UCSD-AML1 (cell line): Measurements from ENCODE around the gene MYBL2.

Source experiments
- DNase-seq: peaks from one replicate; lab custom pipeline; 2025; ENCODE audit not compliant: unreplicated experiment; lab: John Stamatoyannopoulos, UW

MYBL2 gene

GRCh38 chr20:43721429-43722152 lies 54.7 kb downstream of the MYBL2 start:
- no peak for DNase-seq

DNA sequence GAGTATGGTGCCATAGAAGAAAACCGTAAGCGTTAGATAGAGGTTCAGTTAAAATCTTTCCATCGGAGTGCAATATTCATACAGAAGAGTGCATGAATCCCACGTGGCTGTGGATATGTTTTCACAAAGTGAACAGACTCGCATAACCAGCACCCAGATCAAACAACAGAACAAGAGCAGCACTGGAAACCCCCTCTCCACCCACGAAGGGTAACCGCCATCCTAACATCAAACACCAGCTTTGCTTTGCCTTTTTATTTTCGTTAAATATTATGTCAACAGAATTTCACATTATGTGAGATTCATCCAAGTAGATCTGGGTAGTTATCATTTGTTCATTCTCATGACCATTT lies 55.2 kb downstream of the MYBL2 start:
- no peak for DNase-seq

DNA sequence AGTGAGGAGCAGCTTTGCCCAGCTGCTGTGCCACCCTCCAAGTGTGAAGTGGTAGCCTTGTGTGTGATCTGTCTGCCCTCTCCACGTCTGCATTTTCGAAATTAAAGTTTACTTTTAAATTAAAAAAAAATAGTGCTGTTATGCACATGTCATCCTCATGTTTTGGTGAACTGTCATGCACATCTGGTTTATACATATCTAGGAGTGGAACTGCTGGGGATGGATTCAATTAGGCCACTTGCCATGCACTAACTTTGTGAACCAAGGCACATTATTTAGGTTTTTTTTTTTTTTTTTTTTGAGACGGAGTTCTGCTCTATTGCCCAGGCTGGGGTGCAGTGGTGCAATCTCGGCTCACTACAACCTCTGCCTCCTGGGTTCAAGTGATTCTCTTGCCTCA lies 56.3 kb downstream of the MYBL2 start:
- DNase-seq, result no peak

DNA sequence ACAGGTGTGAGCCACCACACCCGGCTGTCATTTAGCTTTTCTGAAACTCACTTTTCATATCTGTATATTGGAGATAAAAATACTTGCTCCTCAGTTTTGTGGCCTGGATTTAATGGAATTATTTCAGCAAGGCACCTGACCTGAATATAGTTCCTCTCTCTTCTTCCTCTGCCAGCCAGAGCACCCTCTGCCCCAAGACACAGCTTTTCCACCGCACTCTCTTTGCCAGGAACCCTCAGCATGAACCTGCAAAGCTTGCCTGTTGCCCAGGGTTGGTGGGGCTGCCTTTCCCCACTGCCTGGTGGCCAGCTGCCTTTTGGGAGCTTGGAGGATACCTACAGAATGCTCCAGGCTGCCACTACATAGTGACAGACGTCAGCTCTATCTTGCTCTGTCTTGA lies 56.8 kb downstream of the MYBL2 start:
- DNase-seq, result no peak

DNA sequence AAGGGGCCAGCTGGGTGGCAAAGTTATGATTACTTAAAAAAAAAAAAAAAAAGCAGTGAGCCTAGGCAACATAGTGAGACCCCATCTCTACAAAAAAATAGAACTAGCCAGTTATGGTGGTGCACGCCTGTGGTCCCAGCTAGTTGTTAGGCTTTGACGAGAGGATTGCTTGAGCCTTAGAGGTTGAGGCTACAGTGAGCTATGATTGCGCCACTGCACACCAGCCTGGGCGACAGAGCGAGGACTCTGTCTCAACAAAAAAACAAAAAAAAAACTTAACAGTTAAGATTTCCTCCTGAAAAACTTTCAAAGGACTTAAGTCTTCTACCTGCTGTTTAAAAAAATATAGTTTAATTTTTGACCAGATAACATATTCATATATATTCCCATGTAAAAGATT lies 57.5 kb downstream of the MYBL2 start:
- no peak for DNase-seq

DNA sequence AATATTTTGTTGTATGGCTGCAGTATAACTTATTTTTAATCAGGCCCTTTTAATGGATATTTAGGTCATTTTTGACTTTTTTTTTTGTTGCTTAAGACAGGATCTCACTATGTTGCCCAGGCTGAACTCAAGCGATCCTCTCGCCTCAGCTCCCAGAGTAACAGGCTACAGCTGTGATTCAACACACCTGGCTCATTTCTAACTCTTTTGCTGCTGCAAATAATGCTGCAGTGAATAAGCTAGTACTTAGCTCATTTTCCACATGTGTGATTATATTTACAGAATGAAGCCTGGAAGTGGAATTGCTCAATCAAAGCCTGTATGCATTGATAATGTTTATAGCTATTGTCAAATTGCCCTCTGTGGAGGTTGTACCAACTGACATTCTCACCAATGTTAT lies 58.8 kb downstream of the MYBL2 start:
- no peak for DNase-seq

DNA sequence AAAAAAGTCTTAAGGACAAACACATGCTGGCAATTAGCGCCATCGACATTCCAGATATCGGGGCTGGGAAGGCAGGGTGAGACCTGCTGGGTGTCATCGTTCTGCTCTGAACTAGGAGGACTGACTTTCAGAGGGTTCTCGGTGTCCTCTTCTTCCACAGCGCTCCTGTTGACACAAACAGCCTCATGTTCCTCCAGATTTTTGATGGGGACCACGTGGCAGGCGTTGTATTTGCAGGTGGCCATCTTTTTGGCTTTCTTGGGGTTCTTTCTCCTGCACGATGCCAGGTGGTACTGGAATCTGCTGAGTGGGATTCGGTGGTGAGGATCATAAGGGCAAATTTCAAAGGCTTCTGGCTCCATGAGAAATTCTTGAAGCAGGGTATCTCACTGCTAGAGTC lies 59.4 kb downstream of the MYBL2 start:
- no peak for DNase-seq

DNA sequence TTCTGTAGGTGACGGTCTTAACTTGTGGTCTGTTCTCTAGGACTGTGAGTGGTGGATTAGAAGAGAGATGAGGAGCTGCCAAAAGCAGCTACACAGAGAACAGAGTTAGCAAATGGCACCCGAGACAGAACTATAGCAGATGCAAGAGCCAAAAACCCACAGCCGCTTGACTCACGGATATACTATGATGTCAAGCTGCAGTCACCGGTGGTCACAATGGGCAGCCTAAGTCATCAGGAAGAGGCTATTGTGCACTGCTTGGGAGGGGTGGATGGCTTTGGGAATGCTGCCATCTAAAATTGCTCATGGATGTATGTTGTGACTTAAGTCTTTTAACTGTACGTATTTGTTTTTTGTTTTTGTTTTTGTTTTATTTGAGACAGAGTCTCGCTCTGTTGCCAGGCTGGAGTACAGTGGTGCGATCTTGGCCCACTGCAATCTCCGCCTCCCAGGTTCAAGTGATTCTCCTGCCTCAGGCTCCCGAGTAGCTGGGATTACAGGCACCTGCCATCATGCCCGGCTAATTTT lies 60.0 kb downstream of the MYBL2 start, which contains the start of gene GTSF1L:
TSS of gene GTSF1L (minus strand) at position 192 of the 528 bp plus-strand sequence. CDS start 308 bp downstream, outside the sequence.
- no peak for DNase-seq

DNA sequence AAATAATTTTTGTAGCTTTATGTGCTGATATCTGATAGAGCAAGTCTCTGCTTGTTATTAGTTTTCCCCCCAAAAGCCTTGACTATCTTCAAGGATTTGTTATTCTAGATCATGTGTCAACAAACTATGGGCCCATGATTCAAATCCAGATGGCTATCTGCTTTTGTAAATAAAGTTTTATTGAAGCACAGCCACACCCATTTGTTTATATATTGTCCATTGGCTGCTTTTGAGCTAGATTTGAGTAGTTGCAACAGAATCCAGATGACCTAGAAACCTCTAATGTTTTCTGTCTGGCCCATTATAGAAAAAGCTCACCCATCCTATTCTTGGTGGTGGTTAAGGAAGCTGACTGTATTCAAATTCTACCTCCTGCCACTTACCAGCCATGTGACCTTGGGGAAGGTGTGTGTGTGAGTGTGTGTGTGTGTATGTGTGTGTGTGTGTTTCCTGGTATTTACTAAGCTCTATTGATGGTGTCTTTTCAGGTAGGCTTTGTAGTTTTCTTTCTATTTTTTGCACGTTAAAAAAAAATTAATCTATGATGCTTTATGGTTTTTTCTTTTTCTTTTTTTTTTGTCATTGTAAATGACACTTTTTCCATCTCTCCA lies 61.2 kb downstream of the MYBL2 start:
- DNase-seq, result no peak

GRCh38 chr20:43728686-43729255 lies 61.9 kb downstream of the MYBL2 start:
- DNase-seq, result peak; percentile 28

DNA sequence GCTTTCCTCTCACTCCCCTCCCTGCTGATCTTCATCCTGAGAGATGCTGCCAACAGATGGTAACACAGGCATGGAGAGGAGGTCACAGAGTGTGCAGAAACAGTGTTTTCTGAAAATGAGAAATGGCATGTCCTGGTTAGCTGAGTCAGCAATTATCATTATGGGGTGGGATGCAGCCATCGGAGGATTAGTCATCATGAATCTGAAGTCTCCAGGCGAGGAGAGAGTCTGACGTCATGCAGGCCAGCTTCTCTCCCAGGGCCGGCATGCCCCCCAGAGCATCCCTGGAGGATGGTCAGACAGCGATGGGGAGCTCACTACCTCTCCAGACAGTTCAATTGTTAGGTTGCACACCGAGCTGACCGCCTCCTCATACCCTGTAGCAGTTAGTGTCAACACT lies 64.6 kb downstream of the MYBL2 start:
- no peak for DNase-seq

- DNase-seq, result no peak
Measured at GRCh38 chr20:43731927-43732326, 65.0 kb downstream of the MYBL2 start.

GRCh38 chr20:43736588-43737158 lies 69.8 kb downstream of the MYBL2 start:
- no peak for DNase-seq

- no peak for DNase-seq
Measured at GRCh38 chr20:43737925-43738324, 71.0 kb downstream of the MYBL2 start.

DNA sequence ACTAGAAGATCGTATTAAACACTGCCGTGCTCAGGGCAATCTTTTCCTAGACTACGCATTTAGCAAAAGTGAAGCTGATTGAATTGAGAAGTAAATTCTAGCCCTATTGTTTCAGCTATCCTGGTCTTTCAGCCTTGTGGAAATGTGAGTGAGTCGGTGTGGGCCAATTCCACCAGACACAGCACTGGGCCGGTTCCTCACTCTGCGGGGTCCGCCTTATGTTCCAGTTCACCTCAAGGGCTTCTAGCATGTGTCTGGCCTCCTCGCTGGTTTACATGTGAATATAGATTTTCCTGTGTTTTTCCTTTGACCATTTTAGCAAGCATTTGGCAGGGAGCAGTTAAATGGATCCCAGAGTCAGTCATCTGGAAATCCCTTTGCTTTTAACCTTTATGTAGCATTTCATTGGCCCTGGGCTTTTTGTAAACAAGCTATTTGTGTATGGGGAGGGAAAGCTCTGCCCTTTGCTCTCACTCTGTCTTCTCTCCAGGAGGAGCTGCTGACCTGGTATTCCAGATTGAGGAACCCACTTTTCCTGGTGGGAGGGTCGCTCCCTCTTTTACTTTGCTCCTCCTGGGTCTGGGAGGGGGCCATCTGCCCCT lies 72.3 kb downstream of the MYBL2 start:
- no peak for DNase-seq

GRCh38 chr20:43740642-43741041 lies 73.7 kb downstream of the MYBL2 start:
- DNase-seq, result no peak

GRCh38 chr20:43744151-43744611 lies 77.3 kb downstream of the MYBL2 start:
- DNase-seq, result no peak

DNA sequence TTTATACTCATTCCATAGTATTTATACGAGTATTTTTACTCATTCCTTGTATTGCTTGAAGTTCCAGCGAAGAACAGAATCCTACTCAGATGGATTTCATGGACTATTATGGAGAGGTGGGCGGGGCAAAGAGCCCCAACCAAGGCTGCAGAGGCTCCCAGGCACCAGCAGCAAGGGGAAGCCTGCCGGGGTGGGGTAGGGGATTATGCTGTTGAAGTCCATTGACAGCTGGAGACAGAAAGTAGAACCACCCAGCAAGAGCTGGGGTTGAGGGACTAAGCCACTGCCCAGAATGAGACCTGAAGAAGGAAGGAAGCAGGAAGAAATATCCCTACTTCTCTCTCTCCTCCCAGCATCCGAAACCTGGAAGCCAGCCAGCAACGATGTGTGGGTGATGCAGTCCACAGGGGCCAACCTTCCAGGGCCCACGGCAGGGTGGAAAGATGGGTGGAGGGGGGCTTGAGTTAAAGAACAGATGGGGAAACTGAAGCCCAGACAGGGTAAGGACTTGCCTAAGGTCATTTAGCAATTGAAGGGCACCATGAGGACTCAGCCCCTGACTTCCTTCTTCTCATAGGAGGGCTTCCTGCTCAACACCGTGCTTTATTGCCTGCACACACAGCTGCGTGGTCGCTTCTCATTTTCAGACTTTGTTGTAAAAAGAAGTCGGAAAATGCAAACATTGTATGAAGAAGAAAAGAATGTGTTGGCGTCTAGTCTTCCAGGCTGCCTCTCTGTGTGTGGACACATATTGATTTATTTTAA lies 78.2 kb downstream of the MYBL2 start:
- peak; percentile 34 for DNase-seq

DNA sequence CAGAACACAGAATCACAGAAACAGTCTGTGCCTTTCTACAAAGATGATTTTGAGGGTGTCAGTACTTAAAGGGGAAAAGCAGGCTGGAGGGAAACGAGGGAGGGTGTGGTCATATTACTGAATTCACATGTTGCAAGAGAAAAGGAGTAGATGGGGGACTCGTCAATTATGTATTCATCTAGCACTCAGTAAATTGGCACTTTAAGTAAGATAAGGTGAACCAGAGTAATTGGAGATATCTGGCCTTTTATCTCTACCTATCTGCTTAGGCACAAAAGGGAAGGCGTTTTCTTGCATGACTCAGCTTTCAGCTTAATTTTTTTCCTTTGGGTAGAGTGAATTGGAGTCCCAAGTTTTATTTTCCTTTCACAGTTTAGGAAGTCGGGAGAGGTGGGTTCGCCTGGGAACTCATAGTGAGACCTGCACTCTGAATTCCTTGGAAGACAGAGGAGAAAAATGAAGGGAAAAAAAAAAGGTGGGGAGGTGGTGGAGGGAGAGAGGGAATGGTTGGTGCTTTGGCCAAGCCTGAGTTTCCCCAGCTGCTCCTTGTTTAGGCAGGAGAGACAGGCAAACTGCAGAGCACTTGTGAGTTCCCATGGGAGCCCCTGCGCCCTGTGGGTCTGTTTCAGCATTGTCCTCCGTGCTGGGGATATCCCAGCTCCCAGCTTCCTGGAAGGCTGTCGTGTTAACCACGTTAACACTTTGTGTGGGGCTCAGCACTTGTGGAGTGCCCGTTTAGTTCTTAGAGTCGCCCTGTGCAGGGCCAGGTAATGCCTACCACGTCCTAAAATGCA lies 79.6 kb downstream of the MYBL2 start:
- DNase-seq, result no peak

DNA sequence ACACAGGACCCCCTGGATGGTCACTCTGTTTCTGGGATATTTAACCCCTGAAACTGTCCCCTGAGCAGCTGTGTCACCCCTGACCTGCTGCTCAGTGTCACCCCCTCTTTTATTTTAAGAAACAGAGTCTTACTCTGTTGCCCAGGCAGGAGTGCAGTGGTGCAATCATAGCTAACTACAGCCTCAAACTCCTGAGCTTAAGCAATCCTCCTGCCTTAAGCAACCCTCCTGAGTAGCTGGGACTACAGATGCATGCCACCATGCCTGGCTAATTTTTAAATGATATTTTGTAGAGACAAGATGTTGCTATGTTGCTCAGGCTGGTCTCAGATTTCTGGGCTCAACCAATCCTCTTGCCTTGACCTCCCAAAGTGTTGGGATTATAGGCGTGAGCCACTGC lies 81.4 kb downstream of the MYBL2 start:
- no peak for DNase-seq
